NCI-H187 treated with DMSO at 0.1 percent for 48 hours (cell line): ENCODE data around the gene THEMIS.
A peak's percentile ranks its signal among the peaks of the same experiment; 100 is the strongest.
"Not testable (repeated sequence)": the region's sequence is repeated elsewhere in the genome, so short reads cannot be mapped to it uniquely, and the experiment has no call there.

Experiments
- DNase-seq: peaks from one replicate; lab custom pipeline; 2025; lab: John Stamatoyannopoulos, UW

Gene THEMIS

DNA sequence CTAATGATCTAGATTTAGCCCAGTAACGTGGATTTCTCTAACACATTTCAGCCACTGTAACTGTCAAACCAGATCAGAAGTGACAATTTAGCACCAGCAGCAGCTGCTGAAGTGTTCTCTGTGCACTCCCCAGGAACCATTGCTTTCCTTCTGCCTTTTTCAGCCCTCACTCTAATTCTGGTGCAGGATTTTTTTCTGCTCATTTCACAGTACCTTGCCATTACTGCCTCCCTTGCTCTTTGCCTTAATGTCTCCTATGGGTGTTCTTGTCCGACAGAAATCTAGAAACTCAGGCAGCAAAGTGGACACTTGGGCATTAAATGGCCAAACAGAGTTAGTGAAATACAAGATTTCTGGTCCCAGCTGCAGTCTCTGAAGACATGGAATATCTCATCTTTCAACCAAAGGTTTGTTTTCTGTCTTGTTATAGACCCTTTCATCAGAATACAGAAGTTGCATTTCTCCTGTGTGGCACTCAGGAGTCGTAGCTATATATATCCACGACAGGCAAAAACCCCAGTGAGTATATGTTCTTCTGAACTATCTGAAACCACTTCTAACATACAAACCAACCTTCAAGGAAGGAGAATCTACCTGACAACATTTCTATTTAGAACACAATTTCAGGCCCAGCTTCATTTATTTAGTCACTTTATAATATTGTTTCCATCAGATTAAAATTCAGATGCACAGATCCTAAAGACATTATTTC lies 92.9 kb downstream of the THEMIS start:
- DNase-seq, result no peak

DNA sequence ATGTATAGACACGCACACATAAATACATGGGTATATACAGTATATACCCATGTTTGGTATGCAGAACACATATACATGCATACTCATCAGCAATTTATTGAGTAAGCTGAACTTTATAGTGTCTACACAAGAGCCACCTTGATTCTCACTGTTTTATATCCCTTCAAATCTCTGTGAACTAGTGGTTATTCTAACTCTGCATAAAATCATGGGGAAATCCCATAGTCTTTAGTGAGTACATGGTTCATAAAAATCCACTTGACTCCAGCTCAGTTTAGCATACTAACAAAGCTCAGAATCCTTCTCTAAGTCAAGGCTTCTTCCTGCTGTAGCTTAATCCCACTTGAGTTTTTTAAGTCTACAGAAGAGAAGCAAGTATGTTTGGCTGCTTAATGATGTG lies 104.1 kb downstream of the THEMIS start:
- no peak for DNase-seq

DNA sequence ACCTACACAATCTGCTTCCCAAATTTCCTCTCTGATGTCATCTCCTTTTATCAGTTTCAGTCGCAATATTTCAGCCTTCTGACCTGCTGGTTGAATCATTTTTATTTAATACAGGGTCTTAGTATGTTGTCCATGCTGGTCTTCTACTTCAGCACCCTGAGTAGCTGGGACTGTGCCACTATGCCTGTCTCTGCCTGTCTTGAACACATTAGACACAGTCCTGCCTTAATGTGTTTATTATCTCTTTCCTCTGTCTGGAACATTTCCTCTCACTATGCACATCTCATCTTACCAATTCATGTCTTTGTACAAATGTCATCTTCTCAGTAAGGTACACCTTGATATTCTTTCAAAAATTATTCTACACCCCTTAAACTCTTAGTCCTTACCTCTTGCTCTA lies 106.5 kb downstream of the THEMIS start:
- no peak for DNase-seq

DNA sequence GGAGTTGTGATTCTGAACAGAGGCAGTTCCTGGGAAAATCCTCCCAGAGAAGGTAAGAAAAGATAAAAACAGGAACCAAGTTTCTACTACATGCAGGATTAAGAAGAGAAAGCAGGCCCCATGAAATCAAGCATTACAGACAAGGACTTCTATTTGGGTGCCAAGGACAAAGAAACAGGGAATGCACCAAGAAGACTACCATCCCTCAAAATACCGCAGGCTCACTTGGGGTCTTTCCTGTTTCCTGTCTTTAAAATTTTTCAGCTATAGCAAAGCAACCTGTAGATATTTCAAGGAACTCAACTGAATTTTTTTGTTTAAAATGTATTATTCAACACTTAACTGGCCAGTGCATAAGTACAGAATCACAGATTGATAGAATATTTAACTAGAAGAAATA lies 107.5 kb downstream of the THEMIS start:
- DNase-seq, result no peak

GRCh38 chr6:127792616-127793015 lies 108.2 kb downstream of the THEMIS start:
- no peak for DNase-seq

- DNase-seq, result no peak
Measured at GRCh38 chr6:127791779-127792528, 108.9 kb downstream of the THEMIS start.

- no peak for DNase-seq
Measured at GRCh38 chr6:127790571-127790970, 110.3 kb downstream of the THEMIS start.

DNA sequence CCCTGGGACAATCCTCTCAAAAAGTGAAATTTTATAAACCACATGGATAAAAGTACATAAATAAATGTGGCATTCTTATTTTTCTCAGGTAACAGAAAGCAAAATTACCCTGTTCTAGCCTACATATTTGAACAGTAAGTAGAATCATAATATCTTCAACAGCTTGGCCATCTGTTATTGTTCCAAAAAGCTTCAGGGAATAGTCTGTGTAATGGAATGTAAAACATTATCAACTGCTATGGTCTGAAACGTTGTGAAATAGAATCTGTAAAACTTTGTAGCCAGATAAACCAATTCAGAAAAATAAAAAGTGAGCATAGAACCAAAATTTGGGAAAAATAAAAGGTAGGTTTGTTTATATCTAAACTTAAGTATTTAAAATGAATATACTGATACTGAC lies 114.7 kb downstream of the THEMIS start:
- DNase-seq, result no peak

- DNase-seq, result no peak
Measured at GRCh38 chr6:127784468-127784867, 116.4 kb downstream of the THEMIS start.

DNA sequence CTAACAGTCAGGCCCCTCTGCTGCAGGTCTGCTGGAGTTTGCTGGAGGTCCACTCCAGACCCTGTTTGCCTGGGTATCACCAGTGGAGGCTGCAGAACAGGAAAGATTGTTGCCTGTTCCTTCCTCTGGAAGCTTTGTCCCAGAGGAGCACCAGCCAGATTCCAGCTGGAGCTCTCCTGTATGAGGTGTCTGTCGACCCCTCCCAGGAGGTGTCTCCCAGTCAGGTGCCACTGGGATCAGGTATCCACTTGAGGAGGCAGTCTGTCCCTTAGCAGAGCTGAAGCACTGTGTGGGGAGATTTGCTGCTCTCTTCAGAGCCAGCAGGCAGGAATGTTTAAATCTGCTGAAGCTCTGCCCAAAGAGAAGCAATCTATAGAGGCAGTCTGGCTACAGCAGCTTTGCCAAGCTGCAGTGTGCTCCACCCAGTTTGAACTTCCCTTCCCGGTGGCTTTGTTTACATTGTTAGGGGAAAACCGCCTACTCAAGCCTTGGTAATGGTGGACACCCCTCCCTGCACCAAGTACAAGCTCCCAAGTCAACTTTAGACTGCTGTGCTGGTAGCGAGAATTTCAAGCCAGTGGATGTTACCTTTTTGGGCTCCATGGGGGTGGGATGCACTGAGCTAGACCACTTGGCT lies 119.1 kb downstream of the THEMIS start:
- DNase-seq, result not testable (repeated sequence)

DNA sequence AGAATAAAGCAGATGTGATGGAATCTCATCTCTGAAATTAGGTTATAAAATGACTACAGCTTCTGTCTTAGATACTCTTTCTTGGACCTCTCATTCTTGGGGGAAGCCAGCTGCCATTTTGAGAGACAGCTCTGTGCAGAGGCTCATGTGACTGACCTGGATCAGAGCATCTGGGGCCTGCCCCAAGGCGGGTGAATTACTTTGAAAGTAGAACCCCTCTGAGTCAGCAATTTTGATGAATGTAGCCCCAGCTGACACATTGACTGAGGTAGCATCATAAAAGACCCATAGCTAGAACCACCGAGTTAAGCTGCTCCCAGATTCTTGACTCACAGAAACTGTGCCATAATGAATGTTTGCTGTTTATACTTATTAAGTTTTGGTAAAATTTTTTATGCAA lies 124.5 kb downstream of the THEMIS start:
- no peak for DNase-seq

GRCh38 chr6:127775371-127775770 lies 125.5 kb downstream of the THEMIS start:
- no peak for DNase-seq

DNA sequence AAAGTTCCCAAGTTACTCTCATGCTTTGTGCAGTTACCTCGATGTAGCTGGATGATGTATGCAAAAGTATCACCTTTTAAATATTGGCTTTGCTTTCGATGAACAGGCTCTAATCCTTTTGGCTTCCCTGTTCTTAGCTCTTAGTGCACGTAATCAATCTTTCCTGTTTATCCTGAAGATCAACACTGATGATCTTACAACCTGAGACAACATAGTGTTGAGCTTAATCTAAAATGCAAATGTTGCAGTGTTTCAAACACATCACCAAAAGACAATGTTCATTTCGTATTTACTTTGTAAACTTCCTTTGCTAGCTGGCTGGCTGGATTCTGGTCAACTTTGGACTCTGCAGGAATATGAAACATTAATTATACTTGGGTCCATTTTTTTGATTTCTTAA lies 132.1 kb downstream of the THEMIS start:
- DNase-seq, result no peak

- DNase-seq, result no peak
Measured at GRCh38 chr6:127768223-127768622, 132.6 kb downstream of the THEMIS start.

DNA sequence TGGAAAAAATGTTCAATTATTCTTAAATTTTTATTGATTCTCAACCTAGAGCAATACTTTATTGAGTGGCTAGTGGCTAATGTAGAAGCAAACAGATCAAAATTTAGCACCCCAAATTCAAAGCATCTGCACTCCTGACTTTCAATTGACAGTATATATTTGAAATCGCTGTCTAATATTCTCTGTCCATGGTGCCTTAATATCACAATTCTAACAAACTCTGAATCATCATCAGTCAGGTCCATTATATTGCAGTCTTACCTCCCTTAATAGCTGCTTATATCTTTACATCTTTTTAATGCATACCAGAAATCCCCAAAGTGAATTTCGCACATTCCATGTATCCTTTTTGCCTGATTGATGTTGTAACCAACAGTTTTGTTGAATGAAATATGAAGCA lies 134.9 kb downstream of the THEMIS start:
- no peak for DNase-seq

DNA sequence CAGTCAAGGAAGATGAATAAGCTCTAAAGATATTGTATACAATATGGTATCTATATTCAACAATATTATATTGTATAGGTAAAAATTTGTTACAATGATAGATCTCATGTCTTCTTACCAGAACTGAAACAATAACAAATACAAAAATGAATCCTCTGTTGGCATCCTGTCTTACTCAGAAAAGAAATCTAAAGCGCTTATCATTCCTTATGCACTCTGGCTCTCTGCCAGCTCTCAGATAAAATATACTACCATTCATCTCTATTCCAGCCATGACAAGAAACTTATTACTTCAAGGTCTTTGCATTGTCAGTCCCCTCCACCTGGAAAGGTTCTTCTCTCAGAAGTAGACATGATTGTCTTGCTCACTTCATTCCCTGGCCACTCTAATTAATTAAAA lies 138.6 kb downstream of the THEMIS start:
- no peak for DNase-seq

DNA sequence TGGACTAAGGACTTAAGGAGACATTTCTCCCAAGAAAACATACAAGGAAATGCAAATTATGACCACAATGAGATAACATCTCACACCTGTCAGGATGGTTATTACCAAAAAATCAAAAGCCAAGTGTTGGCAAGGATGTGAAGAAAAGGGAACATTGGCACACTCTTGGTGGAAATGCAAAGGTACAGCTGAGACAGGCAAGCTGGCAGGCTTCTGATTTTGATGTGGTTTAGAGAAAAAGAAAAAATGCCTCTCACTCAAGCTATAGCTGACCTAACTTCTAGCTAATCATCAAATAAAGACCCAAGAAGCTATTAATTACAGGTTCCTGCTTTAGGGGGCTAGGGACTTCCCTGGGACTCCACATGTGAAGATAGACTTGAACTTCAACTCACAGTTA lies 139.8 kb downstream of the THEMIS start:
- DNase-seq, result no peak

DNA sequence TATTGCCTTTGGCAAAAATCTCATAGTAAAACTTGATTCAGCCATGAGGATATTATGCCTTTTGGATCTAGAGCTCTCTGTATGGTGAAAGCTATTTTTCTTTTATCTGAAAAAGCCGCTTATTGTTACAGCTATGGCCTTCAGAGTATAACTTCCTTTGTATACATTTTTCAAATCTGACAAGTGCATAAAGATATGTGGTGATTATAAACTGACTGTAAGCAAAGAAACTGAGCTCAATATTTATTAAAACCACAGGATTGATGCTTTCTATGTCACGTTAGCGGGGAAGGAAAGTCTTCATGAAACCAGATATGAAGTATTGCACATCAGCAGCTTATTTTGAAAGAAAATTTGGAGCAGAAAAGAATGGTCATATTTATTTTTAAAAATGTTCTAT lies 151.8 kb downstream of the THEMIS start:
- DNase-seq, result no peak

- no peak for DNase-seq
Measured at GRCh38 chr6:127748290-127748689, 152.6 kb downstream of the THEMIS start.

GRCh38 chr6:127738423-127738822 lies 162.4 kb downstream of the THEMIS start:
- DNase-seq, result no peak

DNA sequence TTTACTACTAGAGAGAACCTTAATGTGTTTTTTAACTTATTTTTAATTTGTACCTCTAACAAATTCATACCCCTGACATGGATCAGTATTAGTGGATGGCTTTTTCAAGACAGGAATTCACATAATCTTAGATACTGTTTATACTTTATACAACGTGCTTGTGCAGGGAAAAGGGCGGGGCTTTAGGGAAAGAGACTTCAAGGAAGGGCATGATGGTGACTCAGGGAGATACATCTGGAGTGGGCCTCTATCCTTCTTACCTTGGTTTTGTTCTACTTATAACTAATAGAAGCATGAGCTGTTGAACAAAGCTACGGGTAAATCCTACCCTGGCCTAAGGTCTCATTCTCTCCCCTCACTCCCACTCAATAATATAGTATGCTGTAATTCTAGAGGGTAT lies 163.1 kb downstream of the THEMIS start:
- no peak for DNase-seq

GRCh38 chr6:127737009-127737486 lies 163.8 kb downstream of the THEMIS start:
- peak; percentile 33 for DNase-seq

DNA sequence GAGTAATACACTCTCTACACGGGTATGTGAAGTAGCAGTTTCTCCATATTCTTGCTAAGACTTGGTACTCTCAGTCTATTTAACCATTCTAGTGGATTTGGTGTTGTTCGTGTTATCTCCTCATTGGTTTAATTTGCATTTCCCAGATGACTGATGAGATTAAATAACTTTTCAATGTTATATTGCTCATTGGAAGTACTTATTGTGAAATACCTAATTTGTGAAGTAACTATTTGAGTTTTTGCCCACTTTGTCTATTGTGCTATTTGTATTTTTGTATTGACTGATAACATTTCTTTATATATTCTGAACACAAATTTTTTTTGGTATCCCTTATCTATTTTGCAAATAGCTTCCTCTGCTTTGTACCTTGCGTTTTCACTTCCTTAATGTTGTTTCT lies 167.9 kb downstream of the THEMIS start:
- DNase-seq, result no peak
